Measurements from ENCODE around the gene TTN. TPM values are rescaled to one million over a fixed set of nuclear protein-coding genes. Genes with fewer than 3 reads are reported as not detected.

The TTN gene
- total RNA-seq, 1 experiment from 2014 or later, result not detected

DNA sequence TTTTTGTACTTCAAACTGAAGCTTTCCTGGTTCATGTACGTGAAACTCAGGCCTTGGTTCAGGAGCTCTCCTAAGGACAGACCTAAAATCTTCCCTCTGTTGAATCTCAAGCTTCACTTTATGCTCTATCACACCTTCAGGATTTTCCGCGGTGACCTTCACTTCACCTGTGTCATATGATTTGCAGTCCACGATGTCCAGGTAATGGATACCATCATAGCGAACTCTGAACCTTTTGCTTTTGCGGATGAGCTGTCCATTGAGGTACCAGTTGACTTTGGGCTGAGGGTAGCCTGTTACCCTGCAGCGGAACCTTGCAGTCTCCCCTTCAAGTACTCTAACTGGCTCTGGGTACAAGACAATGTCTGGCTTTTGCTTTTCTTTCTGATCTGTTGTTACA lies 31.2 kb downstream of the TTN start:
- CTCF ChIA-PET, result no interaction called here
- Histone ChIP-seq H4K20me1 (ENCODE audit: insufficient read depth) (no peaks in the 10 kb centered on the region), H3K36me3 (ENCODE audit: low read depth) (no peaks in the 10 kb centered on the region), H3K9me3 (ENCODE audit: insufficient read depth, low read depth) (peaks cover 14% of the 10 kb centered on the region), H3K4me2 (no peak overlapping the region), H3K27me3 (ENCODE audit: insufficient read depth, low read depth) (no peaks in the 10 kb centered on the region), H3F3A (ENCODE audit: insufficient read depth, low read depth) (no peaks in the 10 kb centered on the region), H3K4me1 (replicated peaks; ENCODE audit: insufficient read depth) (no peaks in the 10 kb centered on the region), H3K27ac (no peak overlapping the region), H3K79me2 (ENCODE audit: low read depth) (no peaks in the 10 kb centered on the region), H3K9me2 (ENCODE audit: insufficient read depth) (no peaks in the 10 kb centered on the region), H2AFZ (no peak overlapping the region), H3K4me3 (no peak overlapping the region)
- intact Hi-C loops (cut with micrococcal nuclease; ENCODE audit: unreplicated experiment), result no loop called here
- TF ChIP-seq CTCF (conservative IDR thresholded peaks at IDR 0.05), result no peak
- no peak for TF ChIP-seq EZH2 (IDR thresholded peaks at IDR 0.05; ENCODE audit: low read depth)
- BruUV-seq (replicated peaks), result no TSS peak
- DNase-seq, result no peak
- POLR2A ChIA-PET (ENCODE audit: unreplicated experiment), result no interaction called here

- H3K27ac ChIP-seq, result no peak overlapping the region
- intact Hi-C loops (cut with micrococcal nuclease; ENCODE audit: unreplicated experiment), result no loop called here
- 0 out of 2 replicates have a peak overlapping the region, but pooled peaks have one; percentile 20 for H2AFZ ChIP-seq
- CTCF ChIA-PET, result no interaction called here
- H3K9me3 ChIP-seq (ENCODE audit: insufficient read depth, low read depth), result peaks cover 17% of the 10 kb centered on the region
- no peaks in the 10 kb centered on the region for H3K36me3 ChIP-seq (ENCODE audit: low read depth)
- H3K4me2 ChIP-seq, result no peak overlapping the region
- no peaks in the 10 kb centered on the region for H3K27me3 ChIP-seq (ENCODE audit: insufficient read depth, low read depth)
- no TSS peak for BruUV-seq (replicated peaks)
- no peak for TF ChIP-seq EZH2 (IDR thresholded peaks at IDR 0.05; ENCODE audit: low read depth)
- TF ChIP-seq CTCF (conservative IDR thresholded peaks at IDR 0.05), result no peak
- no peak for DNase-seq
- H4K20me1 ChIP-seq (ENCODE audit: insufficient read depth), result no peaks in the 10 kb centered on the region
- POLR2A ChIA-PET (ENCODE audit: unreplicated experiment), result no interaction called here
- H3K9me2 ChIP-seq (ENCODE audit: insufficient read depth), result no peaks in the 10 kb centered on the region
- no peaks in the 10 kb centered on the region for H3F3A ChIP-seq (ENCODE audit: insufficient read depth, low read depth)
- no peaks in the 10 kb centered on the region for H3K79me2 ChIP-seq (ENCODE audit: low read depth)
- H3K4me3 ChIP-seq, result no peak overlapping the region
- no peaks in the 10 kb centered on the region for H3K4me1 ChIP-seq (replicated peaks; ENCODE audit: insufficient read depth)
Measured at GRCh38 chr2:178770518-178770917, 36.7 kb downstream of the TTN start.

DNA sequence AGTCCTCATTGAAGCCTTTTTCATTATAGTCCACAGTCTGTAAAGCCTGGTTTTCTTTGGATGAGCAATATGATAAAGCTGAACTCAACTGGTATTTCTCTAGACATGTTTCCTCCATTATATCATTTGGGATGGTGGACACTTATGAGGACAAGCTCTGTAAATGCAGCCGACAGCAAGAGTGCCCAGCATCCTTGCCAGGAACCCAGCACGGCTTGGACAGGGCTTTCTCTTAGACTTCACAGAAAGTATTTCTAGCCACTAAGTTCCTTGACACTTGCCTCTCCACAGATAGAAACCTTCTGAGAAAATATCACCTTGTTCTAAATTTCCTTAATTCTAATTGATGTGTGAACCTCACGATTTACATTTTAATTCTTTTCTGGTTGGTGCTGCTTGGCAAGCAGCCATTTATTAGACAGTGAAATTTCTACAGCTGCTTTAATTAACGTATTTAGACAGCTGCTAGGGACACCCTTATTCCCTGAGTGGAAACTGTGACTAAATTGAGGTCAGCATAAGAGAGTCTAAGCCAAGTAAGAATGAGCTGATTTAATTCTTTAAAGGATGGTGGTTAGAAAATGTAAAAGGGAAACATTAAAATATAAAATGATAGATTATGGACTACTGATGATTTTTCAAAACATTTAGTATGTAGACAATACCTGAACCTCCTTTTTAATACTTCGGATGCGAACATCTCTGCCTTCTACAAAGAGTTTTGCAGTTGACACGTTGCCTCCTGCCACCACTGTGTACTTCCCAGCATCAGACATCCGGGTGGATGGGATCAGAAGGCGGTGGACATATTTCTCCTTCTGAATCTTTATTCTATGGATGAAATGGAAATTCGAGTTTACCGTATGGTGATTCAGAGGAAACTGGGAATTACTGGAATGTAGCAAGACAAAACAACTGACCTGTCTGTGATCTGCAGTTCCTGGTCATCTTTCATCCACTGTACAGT lies 39.8 kb downstream of the TTN start:
- Histone ChIP-seq H3K27ac (no peak overlapping the region), H3K36me3 (ENCODE audit: low read depth) (no peaks in the 10 kb centered on the region), H3K9me3 (ENCODE audit: insufficient read depth, low read depth) (peaks cover 16% of the 10 kb centered on the region), H3K4me3 (no peak overlapping the region), H3F3A (ENCODE audit: insufficient read depth, low read depth) (no peaks in the 10 kb centered on the region), H3K27me3 (ENCODE audit: insufficient read depth, low read depth) (no peaks in the 10 kb centered on the region), H3K4me2 (no peak overlapping the region), H4K20me1 (ENCODE audit: insufficient read depth) (no peaks in the 10 kb centered on the region), H3K9me2 (ENCODE audit: insufficient read depth) (no peaks in the 10 kb centered on the region), H3K79me2 (ENCODE audit: low read depth) (no peaks in the 10 kb centered on the region), H3K4me1 (replicated peaks; ENCODE audit: insufficient read depth) (peaks cover 11% of the 10 kb centered on the region), H2AFZ (no peak overlapping the region)
- DNase-seq, result no peak
- POLR2A ChIA-PET (ENCODE audit: unreplicated experiment), result no interaction called here
- TF ChIP-seq CTCF (conservative IDR thresholded peaks at IDR 0.05) (no peak), EZH2 (IDR thresholded peaks at IDR 0.05; ENCODE audit: low read depth) (no peak)
- CTCF ChIA-PET, result no interaction called here
- intact Hi-C loops (cut with micrococcal nuclease; ENCODE audit: unreplicated experiment), result loop anchor here (5.0 to 10.0 kb wide), 2 partner anchors 337 to 990 kb away; no protein-coding TSS in a partner anchor
- no TSS peak for BruUV-seq (replicated peaks)

Data from PC-9 (cell line).